NCI-H2196 treated with DMSO at 0.1 percent for 48 hours (cell line): Measurements from ENCODE around the gene TSC2.

ENCODE experiments used
- DNase-seq: peaks from one replicate; lab custom pipeline; 2025; ENCODE audit not compliant: unreplicated experiment; lab: John Stamatoyannopoulos, UW

The TSC2 gene

DNA sequence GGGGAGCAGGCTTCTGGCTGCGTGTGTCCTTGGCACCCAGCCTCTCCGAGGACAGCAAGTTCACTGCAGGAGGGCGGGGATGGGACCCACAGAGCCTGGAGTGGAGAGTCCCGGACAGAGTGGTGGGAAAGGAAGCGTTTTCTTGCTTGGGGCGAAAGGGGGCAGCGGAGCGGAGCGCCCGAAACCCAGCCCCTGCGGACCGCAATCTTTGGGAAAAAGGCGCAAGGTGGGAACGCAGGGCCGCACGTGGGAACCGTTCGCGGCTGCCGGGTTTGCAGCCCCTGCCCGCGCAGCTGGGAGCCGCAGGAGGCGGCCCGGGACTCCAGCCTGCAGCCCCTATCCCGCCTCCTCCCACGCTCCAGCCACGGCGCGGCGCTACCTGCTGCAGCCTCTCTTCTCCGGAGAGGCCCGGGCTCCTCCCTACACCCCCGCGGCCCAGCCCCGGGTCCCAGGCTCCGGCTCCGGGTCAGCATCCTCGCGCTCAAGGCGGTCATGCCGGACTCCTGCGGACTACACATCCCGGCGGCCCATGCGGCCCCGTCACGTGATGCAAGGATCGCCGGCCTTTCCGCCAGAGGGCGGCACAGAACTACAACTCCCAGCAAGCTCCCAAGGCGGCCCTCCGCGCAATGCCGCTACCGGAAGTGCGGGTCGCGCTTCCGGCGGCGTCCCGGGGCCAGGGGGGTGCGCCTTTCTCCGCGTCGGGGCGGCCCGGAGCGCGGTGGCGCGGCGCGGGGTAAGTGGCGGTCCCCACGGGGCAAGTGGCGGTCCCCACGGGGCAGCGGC, at the start of gene TSC2, which contains the start of gene NTHL1:
TSS of gene TSC2 (plus strand) at position 656 of the 786 bp plus-strand sequence. CDS start 631 bp downstream, outside the sequence.
TSS of gene NTHL1 (minus strand) at position 505 of the 786 bp plus-strand sequence. CDS start at position 494, 11 bp downstream.
- DNase-seq, result peak; percentile 95

DNA sequence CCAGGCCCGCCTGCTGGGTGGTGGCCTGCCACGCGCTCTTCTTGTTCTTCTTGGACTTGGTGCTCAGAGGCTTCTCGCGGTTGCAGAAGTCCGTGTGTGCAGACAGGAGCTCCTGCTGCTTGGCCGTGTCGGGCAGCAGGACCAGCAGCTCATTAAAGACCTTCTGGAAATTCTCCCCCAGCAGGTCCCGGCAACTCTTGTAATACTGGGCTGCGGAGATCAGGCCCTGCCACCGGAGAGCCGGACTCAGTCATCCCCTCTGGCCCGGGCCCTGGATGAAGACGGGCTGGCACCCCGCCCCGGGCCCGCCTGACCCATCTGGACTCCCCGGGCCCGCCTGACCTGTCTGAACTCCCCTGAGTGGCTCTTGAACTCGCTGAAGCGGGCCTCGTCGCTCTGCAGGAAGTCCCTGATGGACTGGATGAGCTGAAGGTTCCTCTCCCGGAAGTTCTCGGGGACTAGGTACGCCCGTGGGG, 49.4 kb upstream of the TSC2 start:
- DNase-seq, result no peak

DNA sequence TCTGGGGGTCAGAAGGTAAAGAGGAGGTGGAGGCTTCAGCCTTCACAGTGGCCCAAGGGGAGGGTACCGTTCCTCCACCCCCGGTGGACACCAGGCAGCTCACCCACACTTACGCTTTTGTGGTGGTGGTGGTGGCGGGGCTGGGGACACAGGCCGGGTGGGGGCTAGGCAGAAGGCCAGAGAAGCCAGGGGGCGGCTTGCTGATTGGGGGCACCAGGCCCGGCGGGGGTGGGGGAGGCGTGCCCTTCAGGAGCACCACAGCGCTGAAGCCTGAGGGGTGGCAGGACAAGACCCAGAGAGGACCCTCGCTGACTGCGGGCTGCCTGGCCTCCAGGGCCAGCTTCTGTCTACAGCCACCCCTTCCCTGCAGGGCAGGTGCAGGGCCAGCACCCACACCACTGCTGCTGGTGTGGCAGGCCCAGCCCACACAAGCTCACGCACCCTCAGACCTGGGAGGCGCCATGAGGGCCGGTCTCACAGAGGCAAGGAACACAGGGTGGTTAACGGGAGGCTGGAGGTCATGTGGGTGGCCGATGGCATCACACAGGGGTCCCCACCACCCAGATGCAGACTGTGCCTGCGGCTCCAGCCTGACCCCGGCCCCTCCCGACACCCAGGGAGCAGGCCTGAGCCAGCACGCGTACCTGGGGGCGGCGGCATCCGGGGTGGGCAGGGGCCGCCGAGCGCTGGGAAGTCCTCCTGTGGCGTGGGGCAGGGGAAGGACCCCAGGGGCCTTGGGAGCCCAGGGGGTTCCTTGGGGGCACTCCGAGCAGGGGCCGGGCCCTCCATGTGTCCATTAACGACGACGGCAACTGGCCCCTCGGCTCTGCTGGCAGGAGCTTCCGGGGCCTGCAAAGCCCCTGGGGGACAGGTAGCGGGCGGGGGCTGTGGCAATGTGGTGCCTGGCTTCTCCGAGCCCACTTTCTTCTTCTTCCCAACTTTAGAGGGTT, 48.7 kb upstream of the TSC2 start:
- no peak for DNase-seq

DNA sequence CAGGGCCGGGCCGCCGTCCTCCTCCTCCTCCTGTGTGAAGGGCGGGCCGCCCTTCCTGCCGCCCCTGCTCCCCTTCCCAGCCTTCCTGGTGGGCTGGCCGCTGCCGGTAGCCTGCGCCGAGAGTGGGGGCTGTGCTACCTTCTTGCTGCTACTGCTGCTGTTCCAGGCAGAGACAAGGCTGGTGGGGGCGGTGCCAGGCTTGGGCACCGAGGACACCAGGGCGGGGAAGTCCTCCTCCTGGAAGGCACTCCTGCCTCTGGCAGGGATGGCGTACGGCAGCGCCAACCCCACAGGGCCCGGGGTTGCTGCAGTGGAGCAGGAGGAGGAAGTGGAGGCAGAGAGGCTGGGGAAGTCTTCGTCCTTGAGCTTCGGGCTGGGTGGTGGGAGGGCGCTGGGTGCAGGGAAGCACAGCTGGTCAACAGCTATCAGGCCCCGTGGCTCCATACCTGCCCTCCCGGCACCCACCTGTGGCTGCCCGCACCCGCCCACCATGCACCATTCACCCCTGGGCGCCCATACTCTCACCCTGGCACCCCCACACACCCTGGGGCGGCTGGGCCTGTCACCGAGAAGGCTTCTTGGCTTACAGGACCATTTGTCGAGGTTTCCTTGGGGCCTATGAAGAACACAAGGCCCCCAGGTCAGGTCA, 47.8 kb upstream of the TSC2 start:
- DNase-seq, result no peak

GRCh38 chr16:2001035-2001434, 46.8 kb upstream of the TSC2 start:
- DNase-seq, result no peak

DNA sequence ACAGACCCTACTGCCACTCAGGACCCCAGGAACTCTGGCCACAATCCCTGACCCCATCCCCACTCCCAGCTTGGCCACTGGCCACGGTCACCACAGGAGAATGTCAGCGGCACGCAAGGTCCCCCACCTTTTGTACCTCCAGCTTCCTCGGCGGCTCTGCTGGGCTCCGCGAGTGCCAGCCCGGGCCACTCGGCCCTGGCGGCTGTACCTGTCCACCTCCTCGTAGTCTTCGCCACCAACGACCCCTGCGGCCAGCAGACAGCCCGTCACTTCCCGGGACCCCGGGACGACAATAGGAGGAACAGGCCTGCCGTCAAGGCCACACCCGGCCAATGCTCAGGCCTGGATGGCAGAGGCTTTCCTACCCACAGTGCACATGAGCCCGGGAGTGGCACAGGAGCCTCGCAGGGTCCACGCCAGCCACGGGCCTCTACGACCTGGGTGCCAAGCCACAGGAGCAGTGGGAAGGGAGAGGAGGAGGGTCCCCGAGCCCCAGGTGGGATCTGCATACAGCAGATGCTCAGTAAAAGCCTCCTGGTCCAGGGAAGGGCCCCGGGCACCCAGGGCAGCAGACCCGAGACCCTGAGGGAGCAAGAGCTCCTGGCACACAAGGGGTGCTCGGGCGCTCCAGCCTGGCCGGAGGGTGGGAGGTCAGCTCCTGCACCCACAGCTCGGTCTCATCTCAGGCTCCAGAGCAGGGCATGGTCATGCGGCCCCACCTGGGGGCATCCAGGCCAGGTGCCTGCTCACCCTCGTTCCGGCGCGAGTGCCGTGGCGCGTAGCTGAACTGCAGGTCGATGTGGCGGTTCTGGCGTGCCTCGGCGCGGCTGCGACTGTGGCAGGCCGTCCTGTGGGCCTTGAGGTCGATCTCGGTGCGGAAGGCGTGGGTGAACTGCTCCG, 46.1 kb upstream of the TSC2 start:
- DNase-seq, result no peak

DNA sequence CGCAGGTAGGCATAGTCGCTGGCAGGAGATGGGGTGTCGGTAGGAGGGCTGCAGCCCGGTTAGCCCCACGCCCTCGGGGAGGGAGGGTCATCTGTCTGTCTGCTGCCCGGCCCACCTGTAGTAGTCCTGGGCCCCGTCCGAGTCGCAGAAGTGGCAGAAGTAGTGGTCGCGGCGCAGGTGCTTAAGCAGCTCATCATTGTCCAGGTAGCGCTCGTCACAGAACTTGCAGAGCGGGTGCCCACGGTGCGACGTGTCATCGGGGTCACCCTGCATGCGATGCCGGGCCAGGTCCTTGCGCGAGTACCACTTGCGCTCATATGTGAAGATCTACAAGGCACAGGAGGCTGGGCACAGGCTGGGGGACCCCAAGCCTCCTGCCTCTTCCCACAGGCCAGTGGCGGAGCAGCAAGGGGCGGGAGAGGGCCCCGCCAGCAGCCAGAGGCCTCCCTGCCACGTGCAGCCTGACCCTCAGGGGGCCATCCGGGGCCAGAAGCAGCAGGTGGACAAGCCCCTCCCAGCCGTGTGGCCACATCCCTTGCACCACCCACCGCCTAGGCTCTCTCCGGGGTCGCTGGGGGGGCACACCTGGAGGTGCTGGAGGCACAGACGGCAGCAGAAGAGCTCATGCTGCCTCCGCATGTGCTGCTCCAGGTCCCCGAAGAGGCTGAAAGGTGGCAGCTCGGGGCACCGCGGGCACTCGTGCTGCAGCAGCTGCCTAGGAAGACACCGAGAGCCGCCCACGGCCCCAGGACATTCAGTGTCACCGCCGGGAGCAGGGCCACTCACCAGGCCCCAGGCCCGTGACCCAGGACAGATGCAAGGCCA, 45.2 kb upstream of the TSC2 start:
- DNase-seq, result no peak

- DNase-seq, result no peak
Measured at GRCh38 chr16:2003231-2003826, 44.5 kb upstream of the TSC2 start.

DNA sequence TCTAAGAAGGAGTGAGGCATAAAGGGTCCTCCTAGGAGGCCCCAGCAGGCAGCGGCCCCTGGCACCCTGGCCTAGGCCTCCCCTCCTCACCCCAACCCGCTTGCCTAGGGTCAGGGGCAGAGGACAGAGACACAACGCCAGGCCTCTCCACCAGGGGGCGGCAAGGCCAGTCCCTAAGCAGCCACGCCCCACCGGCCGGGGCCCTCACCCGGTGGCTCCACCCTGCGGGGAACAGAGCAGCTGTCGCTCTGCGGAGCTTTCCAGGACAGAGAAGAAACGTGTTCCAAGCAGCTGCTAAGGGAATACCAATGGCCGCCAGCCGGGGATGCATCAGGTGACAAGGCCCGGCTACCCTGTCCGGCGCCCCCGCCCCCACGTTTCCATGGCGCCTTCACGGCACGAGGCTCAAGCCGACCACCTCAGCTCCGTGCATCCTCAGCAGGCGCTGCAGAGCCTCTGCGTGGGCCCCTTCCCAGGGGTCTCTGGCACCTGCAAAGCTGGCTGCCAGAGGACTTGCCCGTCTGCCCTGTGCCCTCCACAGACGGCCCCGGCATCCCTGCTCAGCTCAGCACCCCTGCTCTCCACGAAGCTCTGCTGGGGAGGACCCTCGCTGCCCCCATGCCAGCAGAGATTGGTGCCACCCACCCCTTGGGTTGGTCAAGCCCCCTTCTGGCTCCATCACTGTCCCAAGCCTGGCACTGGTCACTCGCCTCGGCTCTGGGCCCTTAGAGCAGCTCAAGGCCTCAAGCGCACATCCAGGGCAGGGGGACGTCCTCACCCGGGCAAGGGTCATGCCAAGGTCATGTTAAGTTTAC, 43.8 kb upstream of the TSC2 start:
- DNase-seq, result peak; percentile 88

GRCh38 chr16:2004795-2005517, 42.8 kb upstream of the TSC2 start:
- DNase-seq, result no peak

DNA sequence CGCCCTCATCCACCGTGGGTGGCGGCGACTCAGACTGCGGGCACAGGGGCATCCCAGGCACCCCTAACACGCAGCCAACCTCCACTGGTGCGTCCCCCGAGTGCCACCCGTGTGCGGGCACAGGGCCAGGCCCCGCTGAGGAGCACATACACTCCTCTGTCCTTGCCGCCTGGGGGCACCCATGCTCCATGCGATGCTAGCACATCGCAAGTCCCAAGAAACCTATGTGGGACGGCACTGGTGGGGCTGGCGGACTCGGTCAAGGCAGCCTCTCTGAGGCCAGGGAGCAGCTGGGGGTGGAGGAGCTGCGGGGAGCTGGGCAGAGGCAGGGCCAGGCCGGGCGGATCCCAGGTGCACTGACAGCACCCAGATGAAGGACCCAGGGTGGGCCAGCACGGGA, 42.1 kb upstream of the TSC2 start:
- DNase-seq, result no peak

GRCh38 chr16:2006317-2006716, 41.5 kb upstream of the TSC2 start:
- DNase-seq, result no peak

- no peak for DNase-seq
Measured at GRCh38 chr16:2007081-2007836, 40.5 kb upstream of the TSC2 start.

GRCh38 chr16:2008009-2008526, 39.7 kb upstream of the TSC2 start:
- DNase-seq, result peak; percentile 56

DNA sequence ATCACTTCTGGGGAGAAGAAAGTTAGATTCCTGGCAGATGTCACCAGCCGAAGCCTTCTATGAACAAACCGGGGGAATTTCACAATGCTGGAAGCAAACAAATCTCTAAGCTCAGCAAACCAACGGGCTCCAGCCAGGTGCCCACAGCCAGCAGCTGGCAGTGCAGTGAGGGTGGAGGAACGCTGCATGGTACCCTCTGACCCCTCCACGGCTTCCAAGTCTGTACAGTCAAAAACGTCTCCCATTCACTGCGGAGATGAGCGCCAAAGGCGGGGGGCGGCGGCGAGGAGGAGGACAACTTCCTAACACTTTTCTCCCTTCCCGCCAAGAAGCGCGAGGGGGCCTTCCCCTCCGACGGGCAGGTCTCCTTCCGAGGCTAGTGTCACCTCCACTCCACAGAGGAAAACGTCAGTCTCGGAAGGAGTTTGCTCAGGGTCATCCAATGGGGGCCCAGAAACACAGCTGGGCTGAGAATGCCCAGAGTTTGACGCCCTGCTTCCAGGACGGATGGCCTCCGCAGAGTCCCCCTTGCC, 39.1 kb upstream of the TSC2 start:
- no peak for DNase-seq

- DNase-seq, result no peak
Measured at GRCh38 chr16:2009164-2009711, 38.5 kb upstream of the TSC2 start.
